ENCODE results near the gene CPT1C. TPM values are rescaled to one million over a fixed set of nuclear protein-coding genes. Genes with fewer than 3 reads are reported as not detected.

The CPT1C gene
- total and polyA plus RNA-seq, 2 donors (not counting 1 experiment from before 2014, with no cell fraction given): 0.30 to 1.7 TPM

- H4K20me1 ChIP-seq (ENCODE audit: control insufficient read depth, insufficient read depth, low read length, poor library complexity, severe bottlenecking): no peaks in the 10 kb centered on the region
- 100% methylated on average over 2 of the region's 6 CpGs for WGBS (ENCODE audit: insufficient coverage)
- peaks cover 0 to 19% (median 0%) of the 10 kb centered on the region in 3 donors for H3K9me3 ChIP-seq (ENCODE audit: control extremely low read depth in 1 of 3, control insufficient read depth in 2 of 3, insufficient read depth in 1 of 3, low read length in 2 of 3)
- no peak overlapping the region for H3K4me3 ChIP-seq (ENCODE audit: control extremely low read depth in 1 of 5, extremely low read depth in 1 of 5, insufficient read depth in 1 of 5, low read depth in 2 of 5, low read length in 4 of 5)
- Mint-ChIP-seq H3K27ac (no peak overlapping the region), H3K9me3 (ENCODE audit: insufficient read depth) (peaks cover 2% of the 10 kb centered on the region), H3K4me3 (no peak overlapping the region), H3K4me1 (no peaks in the 10 kb centered on the region), H3K27me3 (no peaks in the 10 kb centered on the region)
- TF ChIP-seq CTCF (IDR thresholded peaks at IDR 0.05): no peak
- TF ChIP-seq EZH2 (IDR thresholded peaks at IDR 0.05; ENCODE audit: borderline replicate concordance, insufficient read depth, low read depth, low read length, poor library complexity, severe bottlenecking): no peak
- no peak overlapping the region for H2AFZ ChIP-seq (ENCODE audit: insufficient read depth, low read depth, low read length, poor library complexity, severe bottlenecking)
- no peaks in the 10 kb centered on the region for H3K4me1 ChIP-seq (ENCODE audit: control insufficient read depth in 2 of 2, insufficient read depth in 2 of 2, low read length in 2 of 2)
- no peaks in the 10 kb centered on the region for H3K79me2 ChIP-seq (ENCODE audit: control insufficient read depth, insufficient read depth, low read length)
- POLR2A ChIA-PET: no interaction called here
- no peak overlapping the region for H3K4me2 ChIP-seq (replicated peaks; ENCODE audit: low read depth, low read length, poor library complexity, severe bottlenecking)
- H3K27me3 ChIP-seq (replicated peaks in 1 of 4; ENCODE audit: control extremely low read depth in 1 of 4, control insufficient read depth in 3 of 4, insufficient read depth in 4 of 4, low read length in 3 of 4): no peaks in the 10 kb centered on the region
- CTCF ChIA-PET: interaction anchor here (0.7 kb wide), 1 partner anchor 640 kb away, joined by 4 read pairs; no protein-coding TSS in a partner anchor
- no peak for ATAC-seq (ENCODE audit: low read depth)
- no peak overlapping the region for H3K9ac ChIP-seq (ENCODE audit: low read length)
- intact Hi-C loops (cut with micrococcal nuclease): no loop called here
- H3K36me3 ChIP-seq (replicated peaks in 1 of 2; ENCODE audit: control extremely low read depth in 1 of 2, control insufficient read depth in 1 of 2, extremely low read depth in 1 of 2, insufficient read depth in 2 of 2, low read length in 1 of 2): no peaks in the 10 kb centered on the region
- H3K27ac ChIP-seq (ENCODE audit: low read length in 2 of 2): no peak overlapping the region
- no peak for DNase-seq
Observed at GRCh38 chr19:49749055-49749716, 58.3 kb downstream of the CPT1C start.

GRCh38 chr19:49749771-49750170 lies 58.9 kb downstream of the CPT1C start:
- no peak for ATAC-seq (ENCODE audit: low read depth)
- Histone ChIP-seq H3K4me3 (ENCODE audit: control extremely low read depth in 1 of 5, extremely low read depth in 1 of 5, insufficient read depth in 1 of 5, low read depth in 2 of 5, low read length in 4 of 5) (no peak overlapping the region), H3K9ac (ENCODE audit: low read length) (no peak overlapping the region), H3K4me2 (replicated peaks; ENCODE audit: low read depth, low read length, poor library complexity, severe bottlenecking) (no peak overlapping the region), H2AFZ (ENCODE audit: insufficient read depth, low read depth, low read length, poor library complexity, severe bottlenecking) (no peak overlapping the region), H4K20me1 (ENCODE audit: control insufficient read depth, insufficient read depth, low read length, poor library complexity, severe bottlenecking) (no peaks in the 10 kb centered on the region), H3K27ac (ENCODE audit: low read length in 2 of 2) (no peak overlapping the region), H3K9me3 (ENCODE audit: control extremely low read depth in 1 of 3, control insufficient read depth in 2 of 3, insufficient read depth in 1 of 3, low read length in 2 of 3) (peaks cover 0 to 19% (median 0%) of the 10 kb centered on the region in 3 donors), H3K36me3 (replicated peaks in 1 of 2; ENCODE audit: control extremely low read depth in 1 of 2, control insufficient read depth in 1 of 2, extremely low read depth in 1 of 2, insufficient read depth in 2 of 2, low read length in 1 of 2) (no peaks in the 10 kb centered on the region), H3K79me2 (ENCODE audit: control insufficient read depth, insufficient read depth, low read length) (no peaks in the 10 kb centered on the region), H3K4me1 (ENCODE audit: control insufficient read depth in 2 of 2, insufficient read depth in 2 of 2, low read length in 2 of 2) (no peaks in the 10 kb centered on the region), H3K27me3 (replicated peaks in 1 of 4; ENCODE audit: control extremely low read depth in 1 of 4, control insufficient read depth in 3 of 4, insufficient read depth in 4 of 4, low read length in 3 of 4) (no peaks in the 10 kb centered on the region)
- Mint-ChIP-seq H3K4me1 (no peaks in the 10 kb centered on the region), H3K4me3 (no peak overlapping the region), H3K27me3 (no peaks in the 10 kb centered on the region), H3K27ac (no peak overlapping the region), H3K9me3 (ENCODE audit: insufficient read depth) (peaks cover 2% of the 10 kb centered on the region)
- no peak for DNase-seq
- intact Hi-C loops (cut with micrococcal nuclease): no loop called here
- CTCF ChIA-PET: interaction anchor here (0.7 kb wide), 1 partner anchor 641 kb away, joined by 4 read pairs; no protein-coding TSS in a partner anchor
- POLR2A ChIA-PET: interaction anchor here (0.7 kb wide), 1 partner anchor 12 kb away, joined by 3 read pairs; no protein-coding TSS in a partner anchor
- no CpG with 5 or more reads among the region's 1 CpG for WGBS (ENCODE audit: insufficient coverage)
- no peak for TF ChIP-seq CTCF (IDR thresholded peaks at IDR 0.05)
- TF ChIP-seq EZH2 (IDR thresholded peaks at IDR 0.05; ENCODE audit: borderline replicate concordance, insufficient read depth, low read depth, low read length, poor library complexity, severe bottlenecking): no peak
